GM04503 (cell line): ENCODE results near the gene ST13.
"Not testable (repeated sequence)": the region's sequence is repeated elsewhere in the genome, so short reads cannot be mapped to it uniquely, and the experiment has no call there.

Source experiments
- DNase-seq: peaks from one replicate; pipeline ENCODE4 v3.0.0-alpha.2; 2012; ENCODE audit warnings: low read depth

ST13 gene

GRCh38 chr22:40856513-40857308, at the start of gene ST13, which contains the start of gene XPNPEP3:
ST13 (minus strand) TSS chr22:40856639; CDS start chr22:40856540, 99 bp downstream.
XPNPEP3 (plus strand) TSS chr22:40857148; CDS start chr22:40857182, 34 bp downstream.
- peak; percentile 79 for DNase-seq

- no peak for DNase-seq
Observed at GRCh38 chr22:40904101-40904500, 47.7 kb upstream of the ST13 start.

- peak; percentile 16 for DNase-seq
Observed at GRCh38 chr22:40898850-40899357, 42.5 kb upstream of the ST13 start.

- no peak for DNase-seq
Observed at GRCh38 chr22:40894417-40894816, 38.0 kb upstream of the ST13 start.

- peak; percentile 8 for DNase-seq
Observed at GRCh38 chr22:40890881-40891280, 34.4 kb upstream of the ST13 start.

GRCh38 chr22:40889116-40889515, 32.7 kb upstream of the ST13 start:
- no peak for DNase-seq

GRCh38 chr22:40878922-40879321, 22.5 kb upstream of the ST13 start:
- no peak for DNase-seq

GRCh38 chr22:40877488-40877887, 21.0 kb upstream of the ST13 start:
- no peak for DNase-seq

- no peak for DNase-seq
Observed at GRCh38 chr22:40876907-40877306, 20.5 kb upstream of the ST13 start.

- no peak for DNase-seq
Observed at GRCh38 chr22:40875111-40875510, 18.7 kb upstream of the ST13 start.

GRCh38 chr22:40874016-40874415, 17.6 kb upstream of the ST13 start:
- no peak for DNase-seq

- not testable (repeated sequence) for DNase-seq
Observed at GRCh38 chr22:40868379-40868778, 11.9 kb upstream of the ST13 start.

GRCh38 chr22:40867109-40867508, 10.7 kb upstream of the ST13 start:
- DNase-seq: no peak

- DNase-seq: no peak
Observed at GRCh38 chr22:40862537-40862936, 6.1 kb upstream of the ST13 start.

- no peak for DNase-seq
Observed at GRCh38 chr22:40862013-40862412, 5.6 kb upstream of the ST13 start, which contains the start of gene DNAJB7. DNAJB7 (minus strand) TSS chr22:40862113; CDS start chr22:40861994, 119 bp downstream.

GRCh38 chr22:40857309-40857855, 943 bp upstream of the ST13 start:
- no peak for DNase-seq

- no peak for DNase-seq
Observed at GRCh38 chr22:40855979-40856512, 393 bp downstream of the ST13 start.

- no peak for DNase-seq
Observed at GRCh38 chr22:40855071-40855978, 1.1 kb downstream of the ST13 start.

GRCh38 chr22:40853961-40854360, 2.5 kb downstream of the ST13 start:
- DNase-seq: no peak

- no peak for DNase-seq
Observed at GRCh38 chr22:40853333-40853732, 3.1 kb downstream of the ST13 start.

- DNase-seq: not testable (repeated sequence)
Observed at GRCh38 chr22:40845816-40846215, 10.6 kb downstream of the ST13 start.

- DNase-seq: no peak
Observed at GRCh38 chr22:40844951-40845350, 11.5 kb downstream of the ST13 start.
